Hepatic stellate cell (primary cell): Measurements from ENCODE around the gene FOXK2.
"Not testable (repeated sequence)": the region's sequence is repeated elsewhere in the genome, so short reads cannot be mapped to it uniquely, and the experiment has no call there.

Experiments
- DNase-seq: peaks from one replicate; pipeline ENCODE4 v3.0.0; 2011; ENCODE audit warnings: low spot score

FOXK2 gene

GRCh38 chr17:82495844-82496528 is 23.5 kb upstream of the FOXK2 start:
- DNase-seq: no peak

- peak; percentile 98 for DNase-seq
These were observed 22.8 kb upstream of the FOXK2 start for GRCh38 chr17:82496529-82497434.

DNA sequence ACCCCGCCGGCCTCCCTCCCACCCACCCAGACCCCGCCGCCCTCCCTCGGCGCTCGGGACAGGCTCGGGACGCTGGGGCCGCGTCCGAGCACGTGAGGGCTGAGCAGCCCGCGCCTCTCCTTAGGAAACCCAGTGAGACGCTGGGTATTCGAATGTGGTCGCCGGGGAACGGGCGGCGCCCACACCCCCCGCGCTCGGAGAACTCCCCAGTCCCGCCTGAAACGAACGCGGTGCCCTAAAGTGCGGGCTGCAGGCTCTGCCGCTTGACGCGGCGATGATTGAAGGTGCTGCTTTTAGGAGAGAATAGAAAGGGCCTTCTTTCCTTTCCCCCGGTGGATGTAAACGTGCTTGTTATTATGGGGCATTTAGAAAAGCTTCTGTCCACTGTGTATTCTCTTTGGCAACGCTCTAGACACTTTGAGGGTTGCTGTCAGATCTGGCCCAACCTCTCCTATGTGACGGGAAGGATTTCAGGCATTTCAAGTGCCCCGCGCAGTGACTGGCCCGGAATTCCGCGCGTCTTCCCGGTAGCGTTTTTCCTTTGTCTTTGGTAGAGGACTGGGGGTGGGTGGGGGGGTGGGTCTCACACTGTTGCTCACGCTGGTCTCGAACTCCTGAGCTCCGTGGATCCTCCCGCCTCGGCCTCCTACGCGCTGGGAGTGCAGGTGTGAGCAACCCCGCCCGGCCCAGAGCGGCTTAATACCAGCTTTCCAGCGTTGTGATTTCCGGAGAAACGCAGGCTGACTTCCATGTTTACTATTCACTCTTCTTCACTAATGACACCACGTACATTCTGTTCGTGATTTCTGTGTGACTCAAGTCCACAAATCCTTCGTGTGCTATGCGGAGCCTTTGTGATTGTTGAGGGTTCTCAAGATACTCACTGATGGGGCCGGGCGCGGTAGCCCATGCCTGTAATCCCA is 21.8 kb upstream of the FOXK2 start:
- no peak for DNase-seq

DNA sequence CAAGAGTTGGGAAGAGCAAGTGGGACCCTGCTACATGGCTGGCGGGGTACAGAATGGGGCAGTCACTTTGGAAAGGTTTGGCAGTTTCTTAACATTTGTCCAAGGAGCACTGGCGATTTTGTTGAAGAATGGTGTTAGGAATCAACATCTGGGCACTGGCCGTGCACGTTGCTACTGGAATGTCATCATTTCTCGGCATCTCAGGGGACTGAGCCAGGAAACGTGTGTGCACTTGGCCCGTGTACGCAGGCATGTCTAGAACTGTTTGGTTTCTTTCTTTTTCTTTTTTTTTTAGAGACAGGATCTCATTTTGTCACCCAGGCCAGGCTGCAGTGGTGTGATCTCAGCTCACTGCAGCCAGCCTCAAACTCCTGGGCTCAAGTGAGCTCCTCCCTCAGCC is 17.3 kb upstream of the FOXK2 start:
- no peak for DNase-seq

GRCh38 chr17:82503094-82503727 is 16.3 kb upstream of the FOXK2 start:
- DNase-seq: no peak

- no peak for DNase-seq
These were observed 15.7 kb upstream of the FOXK2 start for GRCh38 chr17:82503728-82504308.

GRCh38 chr17:82505296-82505695 is 14.2 kb upstream of the FOXK2 start:
- no peak for DNase-seq

- DNase-seq: not testable (repeated sequence)
These were observed 13.1 kb upstream of the FOXK2 start for GRCh38 chr17:82506402-82506801.

- DNase-seq: no peak
These were observed 11.8 kb upstream of the FOXK2 start for GRCh38 chr17:82507631-82508175.

DNA sequence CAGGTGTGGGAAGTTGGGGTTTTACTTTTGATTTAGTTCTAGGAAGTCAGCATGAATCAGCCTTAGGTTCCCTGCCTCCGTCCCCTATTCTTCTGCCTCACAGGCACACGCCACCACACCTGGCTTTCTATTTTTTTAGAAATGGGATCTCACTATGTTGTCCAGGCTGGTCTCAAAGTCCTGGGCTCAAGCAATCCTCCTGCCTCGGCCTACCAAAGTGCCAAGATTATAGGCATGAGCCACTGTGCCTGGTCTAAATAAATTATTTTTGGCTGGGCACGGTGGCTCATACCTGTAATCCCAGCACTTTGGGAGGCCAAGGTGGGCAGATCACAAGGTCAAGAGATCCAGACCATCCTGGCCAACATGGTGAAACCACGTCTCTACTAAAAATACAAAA is 7.9 kb upstream of the FOXK2 start:
- DNase-seq: not testable (repeated sequence)

GRCh38 chr17:82513864-82514263 is 5.7 kb upstream of the FOXK2 start:
- not testable (repeated sequence) for DNase-seq

- DNase-seq: no peak
These were observed 2.2 kb upstream of the FOXK2 start for GRCh38 chr17:82517230-82517865.

- DNase-seq: peak; percentile 38
These were observed 705 bp downstream of the FOXK2 start for GRCh38 chr17:82519971-82520903.

DNA sequence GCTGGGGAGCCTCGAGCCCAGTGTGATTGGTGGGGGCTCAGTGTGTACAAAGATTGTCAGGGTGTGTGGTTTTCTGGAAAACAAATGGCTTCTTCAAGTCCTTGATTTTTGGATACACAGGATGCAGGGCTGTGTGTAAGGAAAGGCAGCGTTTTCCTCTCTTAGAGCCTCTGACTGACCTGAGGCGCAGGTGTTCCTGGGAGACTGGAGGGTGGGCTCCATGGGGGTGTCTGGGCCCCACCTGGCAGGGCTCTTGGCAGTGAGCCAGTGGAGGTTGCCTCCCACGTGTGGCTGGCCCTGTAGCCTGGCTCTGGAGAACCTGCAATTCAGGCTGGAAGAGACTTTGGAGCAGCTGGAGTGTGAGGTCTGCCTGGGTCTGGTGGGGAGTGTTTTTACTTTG is 5.0 kb downstream of the FOXK2 start:
- no peak for DNase-seq

DNA sequence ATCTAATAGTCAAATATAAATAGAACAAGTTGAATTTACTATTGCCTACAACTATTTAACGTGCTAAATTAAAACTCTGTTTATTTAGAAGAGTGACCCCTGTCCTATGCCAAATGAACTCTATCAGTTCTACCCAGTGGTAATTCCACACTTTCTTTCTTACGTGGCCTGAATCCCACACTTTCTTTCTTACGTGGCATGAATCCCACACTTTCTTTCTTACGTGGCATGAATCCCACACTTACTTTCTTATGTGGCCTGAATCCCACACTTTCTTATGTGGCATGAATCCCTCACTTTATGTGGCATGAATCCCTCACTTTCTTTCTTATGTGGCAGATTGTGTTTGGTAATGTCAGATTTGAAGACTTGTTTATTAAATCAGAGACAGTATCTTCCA is 6.2 kb downstream of the FOXK2 start:
- DNase-seq: no peak

DNA sequence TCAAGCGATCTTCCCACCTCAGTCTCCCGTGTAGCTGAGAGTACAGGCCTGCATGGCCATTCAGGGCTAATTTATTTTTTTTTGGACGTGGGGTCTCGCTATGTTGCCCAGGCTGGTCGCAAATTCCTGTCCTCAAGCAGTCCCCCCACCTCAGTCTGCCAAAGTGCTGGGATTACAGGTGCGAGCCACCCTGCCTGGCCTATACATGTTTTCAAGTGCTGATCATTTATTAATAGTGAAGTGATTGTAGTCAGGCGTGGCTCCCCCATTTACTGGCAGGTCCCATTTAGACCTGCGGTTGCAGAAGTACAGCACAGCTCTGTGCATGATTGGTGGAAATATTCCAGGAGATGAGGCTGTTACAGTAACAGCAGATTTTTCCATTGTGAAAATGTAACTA is 8.4 kb downstream of the FOXK2 start:
- no peak for DNase-seq

DNA sequence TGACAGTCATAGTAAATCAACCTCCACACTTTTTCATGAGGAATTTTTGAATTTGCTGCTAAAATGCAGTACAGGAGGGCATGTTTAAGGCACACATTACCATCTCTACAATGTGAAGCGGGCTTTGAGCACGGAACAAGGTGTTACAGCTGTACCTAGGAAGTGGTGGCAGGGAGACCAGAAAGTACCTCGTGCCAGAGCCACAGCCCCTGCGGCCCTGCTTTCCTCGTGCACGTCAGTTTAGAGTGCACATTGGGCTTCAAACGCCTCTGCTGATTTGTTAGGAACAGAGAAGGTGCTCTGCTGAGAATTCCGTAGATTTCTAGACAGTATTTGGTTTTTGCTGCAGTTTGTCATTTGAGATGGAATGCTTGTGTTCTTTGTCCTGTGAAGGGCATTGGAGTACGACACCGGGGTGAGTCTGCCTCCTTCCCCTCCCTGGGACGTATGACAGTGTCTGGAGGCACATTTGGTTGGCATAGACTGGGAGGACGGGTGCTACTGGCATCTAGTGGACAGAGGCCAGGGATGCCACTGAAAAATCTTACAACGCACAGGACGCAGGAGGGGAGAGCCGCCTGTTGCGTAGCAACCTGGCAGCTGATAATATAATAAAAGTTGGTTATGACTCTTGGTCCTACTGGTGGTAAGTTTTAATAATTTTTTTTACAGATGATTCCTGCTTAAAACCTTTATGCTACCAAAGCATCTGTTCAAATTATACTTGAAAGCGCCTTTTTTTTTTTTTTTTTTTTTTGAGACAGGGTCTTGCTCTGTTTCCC is 9.1 kb downstream of the FOXK2 start:
- peak; percentile 69 for DNase-seq

DNA sequence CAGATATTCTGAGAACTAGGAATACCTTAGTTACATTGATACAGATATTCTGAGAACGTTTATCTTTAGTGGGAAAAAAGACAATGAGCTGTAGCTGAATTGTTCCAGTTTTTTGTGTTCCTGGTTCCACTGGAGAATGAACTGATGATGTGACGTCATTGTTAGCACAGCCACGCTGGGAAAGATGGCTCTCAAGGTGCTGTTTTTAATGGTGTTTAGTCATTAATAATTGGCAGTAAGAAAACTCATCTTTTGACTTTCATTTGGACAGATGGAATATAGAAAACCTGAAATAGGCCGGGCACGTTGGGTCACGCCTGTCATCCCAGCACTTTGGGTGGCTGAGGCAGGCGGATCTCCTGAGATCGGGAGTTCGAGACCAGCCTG is 10.4 kb downstream of the FOXK2 start:
- DNase-seq: no peak

DNA sequence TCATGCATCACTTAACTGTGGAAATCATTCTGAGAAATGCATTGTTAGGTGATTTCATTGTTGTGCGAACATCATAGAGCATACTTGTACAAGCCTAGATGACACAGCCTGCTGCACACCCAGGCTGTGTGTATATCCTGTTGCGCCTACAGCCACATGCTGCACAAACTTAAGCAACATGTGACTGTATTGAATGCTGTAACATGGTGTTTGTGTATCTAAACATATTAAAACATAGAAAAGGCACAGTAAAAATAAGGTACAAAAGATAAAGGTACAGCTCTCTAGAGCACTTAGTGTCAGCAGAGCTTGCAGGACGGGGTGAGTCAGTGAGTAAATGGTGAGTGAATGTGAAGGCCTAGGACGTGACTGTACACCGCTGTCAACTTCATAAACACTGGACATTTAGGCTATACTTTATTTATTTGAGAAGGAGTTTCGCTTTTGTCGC is 11.9 kb downstream of the FOXK2 start:
- DNase-seq: peak; percentile 50
